Liver (tissue), 3 donors: ENCODE data around the gene MINK1.

Experiments used
- RXRA ChIP-seq, 2 donors: IDR thresholded peaks; 2 replicates each; pipeline ENCODE4 v1.6.1; 2017 to 2018; ENCODE audit warnings: antibody characterized with exemption in 2 of 2, mild to moderate bottlenecking in 1 of 2
- SP1 ChIP-seq: IDR thresholded peaks from 2 replicates; pipeline ENCODE4 v1.6.1; 2018; ENCODE audit warnings: antibody characterized with exemption, mild to moderate bottlenecking
- TF ChIP-seq, protein P1 (sequence below): IDR thresholded peaks from 2 replicates; pipeline ENCODE4 v1.6.1; 2016; ENCODE audit warnings: antibody characterized with exemption
- TF ChIP-seq, protein P2 (sequence below): fragments of 150-350 bp; IDR thresholded peaks from 2 replicates; pipeline ENCODE4 v1.5.1; 2017; ENCODE audit warnings: improper control_type of control experiment, low read depth, low read length; ENCODE audit not compliant: missing input control
- TF ChIP-seq, protein P3 (sequence below): IDR thresholded peaks from 2 replicates; pipeline ENCODE4 v1.6.1; 2016; ENCODE audit warnings: antibody characterized with exemption, mild to moderate bottlenecking
- donor health status: healthy.
- donor health status: healthy.

DNA sequence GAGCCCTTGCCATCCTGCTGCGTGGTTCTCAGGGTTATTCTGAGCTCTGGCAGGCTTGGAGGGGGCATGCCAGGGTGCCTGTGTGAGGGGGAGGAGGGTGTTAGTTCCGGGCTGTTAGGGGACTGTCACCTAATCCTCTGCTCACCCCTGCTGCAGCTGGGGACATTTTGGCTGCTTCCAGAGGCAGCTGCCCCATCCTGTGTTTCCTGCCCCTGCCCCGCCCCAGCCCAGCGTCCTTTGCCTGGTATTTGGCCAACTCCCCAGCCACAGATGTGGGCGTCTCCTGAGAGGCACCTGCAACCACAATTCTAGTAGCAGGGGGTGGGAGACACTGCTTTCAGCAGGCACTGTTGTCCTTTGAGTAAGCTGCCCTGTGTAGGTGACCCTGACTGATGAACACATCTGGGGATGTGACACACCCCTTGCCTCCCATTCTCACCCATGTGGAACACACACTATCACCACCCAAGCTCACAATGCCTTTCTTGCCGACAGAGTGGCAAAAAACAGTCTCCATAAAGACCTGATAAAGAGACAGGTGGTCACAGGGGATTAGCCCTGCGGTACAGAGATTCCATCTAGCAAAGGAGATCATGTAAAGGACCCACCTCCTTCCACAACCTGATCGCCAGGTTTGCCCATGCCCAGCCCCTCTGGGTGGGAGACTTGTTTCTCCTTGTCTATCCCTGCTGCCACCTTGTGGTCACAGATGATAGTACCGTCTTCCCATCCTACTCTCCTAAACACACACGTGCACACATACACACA, 70.1 kb downstream of the MINK1 start, which contains the start of gene CHRNE:
- TF ChIP-seq, protein P1, sequence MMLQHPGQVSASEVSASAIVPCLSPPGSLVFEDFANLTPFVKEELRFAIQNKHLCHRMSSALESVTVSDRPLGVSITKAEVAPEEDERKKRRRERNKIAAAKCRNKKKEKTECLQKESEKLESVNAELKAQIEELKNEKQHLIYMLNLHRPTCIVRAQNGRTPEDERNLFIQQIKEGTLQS: no peak
- TF ChIP-seq SP1 (no peak), RXRA (IDR thresholded peaks at IDR 0.05) (no peak)
- TF ChIP-seq, protein P2, sequence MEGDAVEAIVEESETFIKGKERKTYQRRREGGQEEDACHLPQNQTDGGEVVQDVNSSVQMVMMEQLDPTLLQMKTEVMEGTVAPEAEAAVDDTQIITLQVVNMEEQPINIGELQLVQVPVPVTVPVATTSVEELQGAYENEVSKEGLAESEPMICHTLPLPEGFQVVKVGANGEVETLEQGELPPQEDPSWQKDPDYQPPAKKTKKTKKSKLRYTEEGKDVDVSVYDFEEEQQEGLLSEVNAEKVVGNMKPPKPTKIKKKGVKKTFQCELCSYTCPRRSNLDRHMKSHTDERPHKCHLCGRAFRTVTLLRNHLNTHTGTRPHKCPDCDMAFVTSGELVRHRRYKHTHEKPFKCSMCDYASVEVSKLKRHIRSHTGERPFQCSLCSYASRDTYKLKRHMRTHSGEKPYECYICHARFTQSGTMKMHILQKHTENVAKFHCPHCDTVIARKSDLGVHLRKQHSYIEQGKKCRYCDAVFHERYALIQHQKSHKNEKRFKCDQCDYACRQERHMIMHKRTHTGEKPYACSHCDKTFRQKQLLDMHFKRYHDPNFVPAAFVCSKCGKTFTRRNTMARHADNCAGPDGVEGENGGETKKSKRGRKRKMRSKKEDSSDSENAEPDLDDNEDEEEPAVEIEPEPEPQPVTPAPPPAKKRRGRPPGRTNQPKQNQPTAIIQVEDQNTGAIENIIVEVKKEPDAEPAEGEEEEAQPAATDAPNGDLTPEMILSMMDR: peak; percentile 72
- TF ChIP-seq, protein P3, sequence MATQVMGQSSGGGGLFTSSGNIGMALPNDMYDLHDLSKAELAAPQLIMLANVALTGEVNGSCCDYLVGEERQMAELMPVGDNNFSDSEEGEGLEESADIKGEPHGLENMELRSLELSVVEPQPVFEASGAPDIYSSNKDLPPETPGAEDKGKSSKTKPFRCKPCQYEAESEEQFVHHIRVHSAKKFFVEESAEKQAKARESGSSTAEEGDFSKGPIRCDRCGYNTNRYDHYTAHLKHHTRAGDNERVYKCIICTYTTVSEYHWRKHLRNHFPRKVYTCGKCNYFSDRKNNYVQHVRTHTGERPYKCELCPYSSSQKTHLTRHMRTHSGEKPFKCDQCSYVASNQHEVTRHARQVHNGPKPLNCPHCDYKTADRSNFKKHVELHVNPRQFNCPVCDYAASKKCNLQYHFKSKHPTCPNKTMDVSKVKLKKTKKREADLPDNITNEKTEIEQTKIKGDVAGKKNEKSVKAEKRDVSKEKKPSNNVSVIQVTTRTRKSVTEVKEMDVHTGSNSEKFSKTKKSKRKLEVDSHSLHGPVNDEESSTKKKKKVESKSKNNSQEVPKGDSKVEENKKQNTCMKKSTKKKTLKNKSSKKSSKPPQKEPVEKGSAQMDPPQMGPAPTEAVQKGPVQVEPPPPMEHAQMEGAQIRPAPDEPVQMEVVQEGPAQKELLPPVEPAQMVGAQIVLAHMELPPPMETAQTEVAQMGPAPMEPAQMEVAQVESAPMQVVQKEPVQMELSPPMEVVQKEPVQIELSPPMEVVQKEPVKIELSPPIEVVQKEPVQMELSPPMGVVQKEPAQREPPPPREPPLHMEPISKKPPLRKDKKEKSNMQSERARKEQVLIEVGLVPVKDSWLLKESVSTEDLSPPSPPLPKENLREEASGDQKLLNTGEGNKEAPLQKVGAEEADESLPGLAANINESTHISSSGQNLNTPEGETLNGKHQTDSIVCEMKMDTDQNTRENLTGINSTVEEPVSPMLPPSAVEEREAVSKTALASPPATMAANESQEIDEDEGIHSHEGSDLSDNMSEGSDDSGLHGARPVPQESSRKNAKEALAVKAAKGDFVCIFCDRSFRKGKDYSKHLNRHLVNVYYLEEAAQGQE: no peak
